Endothelial cell of umbilical vein (primary cell): ENCODE data around the gene SLC1A3.

Experiments used
- FOS ChIP-seq: IDR thresholded peaks from 2 replicates; pipeline ENCODE4 v1.6.1; 2011; ENCODE audit warnings: mild to moderate bottlenecking, low read length, moderate library complexity, borderline replicate concordance; ENCODE audit not compliant: insufficient read depth
- MYC ChIP-seq: IDR thresholded peaks from one replicate; pipeline ENCODE4 v1.6.1; 2011; ENCODE audit warnings: mild to moderate bottlenecking, low read depth, low read length
- POLR2A ChIP-seq: IDR thresholded peaks from 2 replicates; pipeline ENCODE4 v1.6.1; 2012; ENCODE audit warnings: low read depth, mild to moderate bottlenecking, control low read depth, low read length
- POLR2AphosphoS5 ChIP-seq: IDR thresholded peaks from 2 replicates; pipeline ENCODE4 v1.6.1; 2012; ENCODE audit warnings: low read depth, mild to moderate bottlenecking, control low read depth, low read length, moderate library complexity; ENCODE audit not compliant: insufficient read depth
- TF ChIP-seq, protein P1 (sequence below), 2 donors: IDR thresholded peaks; 1 replicate in 1 of 2; 2 replicates in 1 of 2; pipeline ENCODE4 v1.5.1; 2011; ENCODE audit warnings: low read length in 2 of 2, mild to moderate bottlenecking in 2 of 2, moderate library complexity in 2 of 2, control low read depth in 1 of 2, inconsistent platforms in 1 of 2, low read depth in 1 of 2; ENCODE audit not compliant: insufficient read depth in 1 of 2; ENCODE audit errors: extremely low read depth in 1 of 2

GRCh38 chr5:36704131-36704530 is 97.7 kb downstream of the SLC1A3 start:
- TF ChIP-seq POLR2A: no peak
- no peak for TF ChIP-seq FOS
- TF ChIP-seq, protein P1, sequence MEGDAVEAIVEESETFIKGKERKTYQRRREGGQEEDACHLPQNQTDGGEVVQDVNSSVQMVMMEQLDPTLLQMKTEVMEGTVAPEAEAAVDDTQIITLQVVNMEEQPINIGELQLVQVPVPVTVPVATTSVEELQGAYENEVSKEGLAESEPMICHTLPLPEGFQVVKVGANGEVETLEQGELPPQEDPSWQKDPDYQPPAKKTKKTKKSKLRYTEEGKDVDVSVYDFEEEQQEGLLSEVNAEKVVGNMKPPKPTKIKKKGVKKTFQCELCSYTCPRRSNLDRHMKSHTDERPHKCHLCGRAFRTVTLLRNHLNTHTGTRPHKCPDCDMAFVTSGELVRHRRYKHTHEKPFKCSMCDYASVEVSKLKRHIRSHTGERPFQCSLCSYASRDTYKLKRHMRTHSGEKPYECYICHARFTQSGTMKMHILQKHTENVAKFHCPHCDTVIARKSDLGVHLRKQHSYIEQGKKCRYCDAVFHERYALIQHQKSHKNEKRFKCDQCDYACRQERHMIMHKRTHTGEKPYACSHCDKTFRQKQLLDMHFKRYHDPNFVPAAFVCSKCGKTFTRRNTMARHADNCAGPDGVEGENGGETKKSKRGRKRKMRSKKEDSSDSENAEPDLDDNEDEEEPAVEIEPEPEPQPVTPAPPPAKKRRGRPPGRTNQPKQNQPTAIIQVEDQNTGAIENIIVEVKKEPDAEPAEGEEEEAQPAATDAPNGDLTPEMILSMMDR (IDR thresholded peaks at IDR 0.05; ENCODE audit: extremely low read depth in 1 of 2, insufficient read depth in 1 of 2, low read depth in 1 of 2, low read length in 2 of 2): no peak
- TF ChIP-seq POLR2AphosphoS5: no peak
- no peak for TF ChIP-seq MYC
